Neutrophil (primary cell): ENCODE data around the gene METRNL.

Experiments
- H3K27ac ChIP-seq: fragments of 200-600 bp; sonication (generic); 2 replicates; pipeline ENCODE4 v1.5.1; 2016; ENCODE audit warnings: mild to moderate bottlenecking, moderate library complexity
- H3K27me3 ChIP-seq: fragments of 200-600 bp; sonication (generic); 2 replicates; pipeline ENCODE4 v1.6.0; 2016; ENCODE audit warnings: mild to moderate bottlenecking
- H3K36me3 ChIP-seq: fragments of 200-600 bp; sonication (generic); 2 replicates; pipeline ENCODE4 v1.5.1; 2017
- H3K4me1 ChIP-seq, 2 experiments: fragments of 200-600 bp in 1 of 2; sonication (generic) in 1 of 2; 1 replicate in 1 of 2; 2 replicates in 1 of 2; pipeline versions ENCODE4 v1.5.1 to v1.6.1; 2013 to 2016; ENCODE audit warnings: low read depth in 1 of 2, low read length in 1 of 2, mild to moderate bottlenecking in 1 of 2, moderate library complexity in 1 of 2; ENCODE audit not compliant: control insufficient read depth in 1 of 2, insufficient read depth in 1 of 2
- H3K4me3 ChIP-seq, 2 experiments: fragments of 200-600 bp in 1 of 2; sonication (generic) in 1 of 2; 1 replicate in 1 of 2; 2 replicates in 1 of 2; pipeline ENCODE4 v1.5.1; 2013 to 2016; ENCODE audit warnings: low read depth in 1 of 2, low read length in 1 of 2, mild to moderate bottlenecking in 1 of 2, moderate library complexity in 1 of 2
- H3K9me3 ChIP-seq: fragments of 200-600 bp; sonication (generic); 2 replicates; pipeline ENCODE4 v1.5.1; 2016
- CTCF ChIP-seq: fragments of 200-600 bp; sonication (generic); IDR thresholded peaks from 2 replicates; pipeline ENCODE4 v1.5.1; 2016; ENCODE audit warnings: antibody characterized with exemption

METRNL gene

GRCh38 chr17:83121921-83122820 lies 42.8 kb downstream of the METRNL start:
- Histone ChIP-seq H3K4me1 (peaks cover 40 to 43% of the 10 kb centered on the region in 2 experiments), H3K36me3 (no peaks in the 10 kb centered on the region), H3K4me3 (no peak overlapping the region), H3K27me3 (peaks cover 65% of the 10 kb centered on the region), H3K27ac (no peak overlapping the region), H3K9me3 (no peaks in the 10 kb centered on the region)
- no peak for TF ChIP-seq CTCF

GRCh38 chr17:83122834-83123233 lies 43.4 kb downstream of the METRNL start:
- H3K27ac ChIP-seq = no peak overlapping the region

GRCh38 chr17:83123896-83124801 lies 44.7 kb downstream of the METRNL start:
- H3K27me3 ChIP-seq = peaks cover 76% of the 10 kb centered on the region

More at GRCh38 chr17:83122834-83123233, 43.4 kb downstream of the METRNL start:
- Histone ChIP-seq H3K4me1 (peaks cover 40 to 43% of the 10 kb centered on the region in 2 experiments), H3K4me3 (no peak overlapping the region), H3K9me3 (no peaks in the 10 kb centered on the region), H3K27me3 (peaks cover 69% of the 10 kb centered on the region), H3K36me3 (no peaks in the 10 kb centered on the region)
- no peak for TF ChIP-seq CTCF

GRCh38 chr17:83124871-83125514 lies 45.6 kb downstream of the METRNL start:
- no peak overlapping the region for H3K27ac ChIP-seq
- peaks cover 73% of the 10 kb centered on the region for H3K27me3 ChIP-seq
- H3K36me3 ChIP-seq = no peaks in the 10 kb centered on the region
- peaks cover 34 to 35% of the 10 kb centered on the region in 2 experiments for H3K4me1 ChIP-seq
- no peaks in the 10 kb centered on the region for H3K9me3 ChIP-seq
- H3K4me3 ChIP-seq = peak overlapping the region; percentile 3 to 32
- TF ChIP-seq CTCF = no peak

More at GRCh38 chr17:83123896-83124801, 44.7 kb downstream of the METRNL start:
- Histone ChIP-seq H3K4me1 (peaks cover 35 to 41% of the 10 kb centered on the region in 2 experiments), H3K9me3 (no peaks in the 10 kb centered on the region), H3K27ac (no peak overlapping the region), H3K36me3 (no peaks in the 10 kb centered on the region), H3K4me3 (no peak overlapping the region)
- TF ChIP-seq CTCF = no peak
